B cell (primary cell): ENCODE measurements around the gene SGIP1. TPM values are rescaled to one million over a fixed set of nuclear protein-coding genes. Genes with fewer than 3 reads are reported as not detected.

Source experiments
- ATAC-seq: fragments of 200-7000 bp; cut with Tn5 transposase; one replicate; pipeline ENCODE4 v1.10.0; 2021; ENCODE audit warnings: low read depth, mild to moderate bottlenecking, moderate number of reproducible peaks, moderate library complexity
- CTCF ChIA-PET: fragments of 350-600 bp; sonication (Branson Sonifier 250); formaldehyde crosslinking; loops from one replicate; lab custom pipeline; 2021; ENCODE audit warnings: antibody characterized with exemption, inconsistent platforms; lab: Charles Lee
- POLR2A ChIA-PET: fragments of 350-600 bp; sonication (Branson Sonifier 250); formaldehyde crosslinking; loops from one replicate; lab custom pipeline; 2021; ENCODE audit warnings: antibody characterized with exemption; lab: Charles Lee
- DNase-seq: peaks from one replicate; pipeline ENCODE4 v3.0.0; 2013
- H2AFZ ChIP-seq: 2 replicates; pipeline ENCODE4 v1.6.1; 2012; ENCODE audit warnings: mild to moderate bottlenecking, low read depth, low read length; ENCODE audit not compliant: insufficient read depth, poor library complexity, severe bottlenecking
- H3K27ac ChIP-seq, 2 donors: 1 replicate in 1 of 2; 2 replicates in 1 of 2; pipeline ENCODE4 v1.5.1; 2012 to 2013; ENCODE audit warnings: low read length in 2 of 2, mild to moderate bottlenecking in 2 of 2, moderate library complexity in 1 of 2
- H3K27me3 ChIP-seq, 4 experiments: fragments of 200-600 bp in 1 of 4; sonication (generic) in 1 of 4; replicated peaks in 1 of 4; 1 replicate in 2 of 4; 2 replicates in 2 of 4; pipeline versions ENCODE4 v1.6.1 to v1.7.0; 2013 to 2016; ENCODE audit warnings: low read length in 3 of 4, mild to moderate bottlenecking in 2 of 4, mixed read lengths in 1 of 4, moderate library complexity in 1 of 4; ENCODE audit not compliant: insufficient read depth in 4 of 4, control insufficient read depth in 3 of 4; ENCODE audit errors: control extremely low read depth in 1 of 4
- H3K36me3 ChIP-seq, 2 experiments: replicated peaks in 1 of 2; 1 replicate in 1 of 2; 2 replicates in 1 of 2; pipeline versions ENCODE4 v1.6.1 to v1.7.1; 2013; ENCODE audit warnings: low read length in 1 of 2; ENCODE audit not compliant: insufficient read depth in 2 of 2, control insufficient read depth in 1 of 2; ENCODE audit errors: control extremely low read depth in 1 of 2, extremely low read depth in 1 of 2
- H3K4me1 ChIP-seq, 2 donors: fragments of 200-600 bp in 1 of 2; sonication (generic) in 1 of 2; 1 replicate in 1 of 2; 2 replicates in 1 of 2; pipeline versions ENCODE4 v1.5.1 to v1.6.1; 2013 to 2017; ENCODE audit warnings: low read length in 2 of 2; ENCODE audit not compliant: control insufficient read depth in 2 of 2, insufficient read depth in 2 of 2
- H3K4me2 ChIP-seq: replicated peaks from 2 replicates; pipeline ENCODE3; 2012; ENCODE audit warnings: mild to moderate bottlenecking, low read depth, low read length; ENCODE audit not compliant: poor library complexity, severe bottlenecking
- H3K4me3 ChIP-seq, 5 experiments: fragments of 200-600 bp in 1 of 5; sonication (generic) in 1 of 5; 1 replicate in 3 of 5; 2 replicates in 2 of 5; pipeline versions ENCODE4 v1.5.1 to v1.7.0; 2011 to 2016; ENCODE audit warnings: low read length in 4 of 5, mild to moderate bottlenecking in 4 of 5, low read depth in 2 of 5, control low read depth in 1 of 5, moderate library complexity in 1 of 5; ENCODE audit not compliant: insufficient read depth in 1 of 5; ENCODE audit errors: control extremely low read depth in 1 of 5, extremely low read depth in 1 of 5
- H3K79me2 ChIP-seq: fragments of 200-600 bp; sonication (generic); one replicate; pipeline ENCODE4 v1.6.0; 2016; ENCODE audit warnings: low read length; ENCODE audit not compliant: control insufficient read depth, insufficient read depth
- H3K9ac ChIP-seq: fragments of 200-600 bp; sonication (generic); 2 replicates; pipeline ENCODE4 v1.6.1; 2017; ENCODE audit warnings: mild to moderate bottlenecking, low read length, moderate library complexity
- H3K9me3 ChIP-seq, 3 donors: one replicate each; pipeline versions ENCODE4 v1.6.1 to v1.7.1; 2013; ENCODE audit warnings: low read length in 2 of 3; ENCODE audit not compliant: control insufficient read depth in 2 of 3, insufficient read depth in 1 of 3; ENCODE audit errors: control extremely low read depth in 1 of 3
- H4K20me1 ChIP-seq: 2 replicates; pipeline ENCODE4 v1.6.0; 2012; ENCODE audit warnings: mild to moderate bottlenecking, low read length; ENCODE audit not compliant: insufficient read depth, control insufficient read depth, poor library complexity, severe bottlenecking
- H3K27ac Mint-ChIP-seq: one replicate; pipeline ENCODE4 v1.8.0; 2021; ENCODE audit warnings: mixed read lengths
- H3K27me3 Mint-ChIP-seq: one replicate; pipeline ENCODE4 v1.8.0; 2021; ENCODE audit warnings: mixed read lengths
- H3K4me1 Mint-ChIP-seq: one replicate; pipeline ENCODE4 v1.8.0; 2021; ENCODE audit warnings: mixed read lengths
- H3K4me3 Mint-ChIP-seq: one replicate; pipeline ENCODE4 v1.8.0; 2021; ENCODE audit warnings: mixed read lengths
- H3K9me3 Mint-ChIP-seq: one replicate; pipeline ENCODE4 v1.8.0; 2022; ENCODE audit warnings: mixed read lengths; ENCODE audit not compliant: insufficient read depth
- EZH2 ChIP-seq: IDR thresholded peaks from 2 replicates; pipeline ENCODE4 v1.6.1; 2012; ENCODE audit warnings: borderline replicate concordance, low read depth, mild to moderate bottlenecking, moderate library complexity, low read length; ENCODE audit not compliant: insufficient read depth, poor library complexity, severe bottlenecking
- WGBS: methylation state at CpG from one replicate; pipeline ENCODE4 v1.1.5; 2013; ENCODE audit warnings: missing lambda C conversion rate; ENCODE audit not compliant: insufficient coverage; 5-methylcytosine and 5-hydroxymethylcytosine counted together
- intact Hi-C: fragments of 100-400 bp; cut with micrococcal nuclease; formaldehyde crosslinking; loops from one replicate; pipeline ENCODE4 v1.10.0; 2022
- polyA plus RNA-seq: library from polyadenylated mRNA; depleted of rRNA; stranded (reverse); fragments of >200 nt; gene quantifications from 2 replicates; pipeline ENCODE4 v1.2.3, GENCODE V29; 2012
- total RNA-seq, 2 donors: library from RNA; stranded (reverse); fragments of 120-200 nt in 1 of 2; gene quantifications; 1 replicate in 1 of 2; 2 replicates in 1 of 2; pipeline versions ENCODE4 v1.2.3 to v1.2.4, GENCODE V29; 2013 to 2022
- TF ChIP-seq, protein P1 (sequence below): fragments of 200-600 bp; IDR thresholded peaks from one replicate; pipeline ENCODE4 v1.8.0; 2022; ENCODE audit warnings: antibody characterized with exemption, mild to moderate bottlenecking

Gene SGIP1
- total and polyA plus RNA-seq, 2 donors (not counting 1 experiment from before 2014, with no cell fraction given) = not detected

DNA sequence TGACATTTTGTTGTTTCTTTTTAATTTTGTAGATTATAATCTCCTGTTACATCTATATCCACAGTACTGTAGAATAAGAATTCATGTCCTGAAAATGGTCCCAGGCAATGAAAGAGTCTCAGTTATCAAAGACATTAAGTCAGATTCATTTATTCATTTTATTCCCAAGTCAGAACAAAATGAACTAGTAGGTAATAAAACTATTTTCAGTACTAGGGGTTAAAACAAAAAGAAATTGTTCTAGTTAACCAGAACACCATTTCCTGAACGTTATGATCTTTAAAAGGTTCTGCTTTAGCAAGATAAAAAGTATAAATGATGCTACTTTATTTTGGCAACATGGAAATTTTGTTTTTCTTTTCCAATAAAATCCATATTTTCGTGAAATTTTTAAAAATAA is 211.5 kb downstream of the SGIP1 start:
- ATAC-seq = no peak
- ChIA-PET POLR2A (no interaction called here), CTCF (interaction anchor here (1.1 to 1.8 kb wide), 2 partner anchors 20 kb away, joined by 4 to 11 read pairs; no protein-coding TSS in a partner anchor)

DNA sequence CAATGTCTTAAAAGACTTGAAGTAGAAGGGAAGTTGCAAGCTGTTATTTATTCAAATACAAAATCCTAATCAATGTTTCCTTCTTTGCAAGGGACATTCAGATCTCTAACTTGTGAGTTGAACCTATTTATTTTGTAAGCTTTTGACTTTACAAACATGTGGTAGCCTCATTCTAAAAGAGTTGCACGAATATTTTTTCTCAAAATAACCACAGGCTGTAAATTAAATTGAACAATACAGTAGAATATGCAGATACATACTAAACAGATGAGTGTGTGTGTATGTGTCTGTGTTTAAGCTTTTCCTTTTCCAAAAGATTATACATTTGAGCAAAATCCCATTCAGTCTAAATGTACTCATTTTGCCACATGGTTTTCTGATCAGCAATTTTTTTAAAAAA is 213.5 kb downstream of the SGIP1 start:
- ChIA-PET POLR2A (no interaction called here), CTCF (interaction anchor here (1.0 kb wide), 1 partner anchor 466 kb away, joined by 3 read pairs; no protein-coding TSS in a partner anchor)
- intact Hi-C loops = no loop called here
- no peaks in the 10 kb centered on the region for H4K20me1 ChIP-seq
- DNase-seq (no peak), ATAC-seq (no peak)
- Mint-ChIP-seq H3K27me3 (peaks cover 40% of the 10 kb centered on the region), H3K27ac (no peak overlapping the region), H3K4me3 (no peak overlapping the region), H3K4me1 (peaks cover 6% of the 10 kb centered on the region), H3K9me3 (no peaks in the 10 kb centered on the region)
- H3K4me1 ChIP-seq = peaks cover 8 to 13% of the 10 kb centered on the region in 2 donors
- no peak overlapping the region for H3K27ac ChIP-seq
- TF ChIP-seq, protein P1, sequence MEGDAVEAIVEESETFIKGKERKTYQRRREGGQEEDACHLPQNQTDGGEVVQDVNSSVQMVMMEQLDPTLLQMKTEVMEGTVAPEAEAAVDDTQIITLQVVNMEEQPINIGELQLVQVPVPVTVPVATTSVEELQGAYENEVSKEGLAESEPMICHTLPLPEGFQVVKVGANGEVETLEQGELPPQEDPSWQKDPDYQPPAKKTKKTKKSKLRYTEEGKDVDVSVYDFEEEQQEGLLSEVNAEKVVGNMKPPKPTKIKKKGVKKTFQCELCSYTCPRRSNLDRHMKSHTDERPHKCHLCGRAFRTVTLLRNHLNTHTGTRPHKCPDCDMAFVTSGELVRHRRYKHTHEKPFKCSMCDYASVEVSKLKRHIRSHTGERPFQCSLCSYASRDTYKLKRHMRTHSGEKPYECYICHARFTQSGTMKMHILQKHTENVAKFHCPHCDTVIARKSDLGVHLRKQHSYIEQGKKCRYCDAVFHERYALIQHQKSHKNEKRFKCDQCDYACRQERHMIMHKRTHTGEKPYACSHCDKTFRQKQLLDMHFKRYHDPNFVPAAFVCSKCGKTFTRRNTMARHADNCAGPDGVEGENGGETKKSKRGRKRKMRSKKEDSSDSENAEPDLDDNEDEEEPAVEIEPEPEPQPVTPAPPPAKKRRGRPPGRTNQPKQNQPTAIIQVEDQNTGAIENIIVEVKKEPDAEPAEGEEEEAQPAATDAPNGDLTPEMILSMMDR = no peak
- TF ChIP-seq EZH2 = no peak
- no peaks in the 10 kb centered on the region for H3K36me3 ChIP-seq
- H3K4me2 ChIP-seq = no peak overlapping the region
- H3K4me3 ChIP-seq = no peak overlapping the region
- H2AFZ ChIP-seq = no peak overlapping the region
- H3K9me3 ChIP-seq = peaks cover 0 to 4% (median 0%) of the 10 kb centered on the region in 3 donors
- WGBS = no CpG with 5 or more reads among the region's 1 CpG
- H3K27me3 ChIP-seq = peaks cover 0 to 18% (median 14%) of the 10 kb centered on the region in 4 experiments
- no peaks in the 10 kb centered on the region for H3K79me2 ChIP-seq
- H3K9ac ChIP-seq = no peak overlapping the region

More for the DNA sequence above, 211.5 kb downstream of the SGIP1 start:
- TF ChIP-seq, protein P1 = no peak
- TF ChIP-seq EZH2 = no peak
- Mint-ChIP-seq H3K9me3 (no peaks in the 10 kb centered on the region), H3K4me1 (no peaks in the 10 kb centered on the region), H3K4me3 (no peak overlapping the region), H3K27me3 (peaks cover 26% of the 10 kb centered on the region), H3K27ac (no peak overlapping the region)
- Histone ChIP-seq H3K4me3 (no peak overlapping the region), H4K20me1 (no peaks in the 10 kb centered on the region), H2AFZ (no peak overlapping the region), H3K27me3 (peaks cover 0 to 4% (median 0%) of the 10 kb centered on the region in 4 experiments), H3K9ac (no peak overlapping the region), H3K4me2 (no peak overlapping the region), H3K79me2 (no peaks in the 10 kb centered on the region), H3K27ac (no peak overlapping the region), H3K36me3 (no peaks in the 10 kb centered on the region), H3K9me3 (no peaks in the 10 kb centered on the region), H3K4me1 (no peaks in the 10 kb centered on the region)
- DNase-seq = no peak
- intact Hi-C loops = no loop called here
- WGBS = no CpG with 5 or more reads among the region's 2 CpGs
